OCI-LY1 (cell line): Measurements from ENCODE around the gene RAB40B.

ENCODE experiments used
- H2AFZ ChIP-seq: fragments of 200-600 bp; sonication (generic), shearing (Covaris generic); 2 replicates; pipeline ENCODE4 v1.6.0; 2014; ENCODE audit warnings: antibody characterized with exemption, mild to moderate bottlenecking, low read length
- H3F3A ChIP-seq: fragments of 200-600 bp; sonication (generic), shearing (Covaris generic); 2 replicates; pipeline ENCODE4 v1.6.0; 2014; ENCODE audit warnings: mild to moderate bottlenecking, antibody characterized with exemption, low read length, moderate library complexity; ENCODE audit not compliant: insufficient read depth
- H3K27ac ChIP-seq: fragments of 200-600 bp; sonication (generic); 2 replicates; pipeline ENCODE4 v1.5.1; 2014; ENCODE audit warnings: low read length, mixed run types, mild to moderate bottlenecking, low read depth; ENCODE audit not compliant: poor library complexity, severe bottlenecking
- H3K27me3 ChIP-seq: fragments of 200-600 bp; sonication (generic); 2 replicates; pipeline ENCODE4 v1.6.0; 2014; ENCODE audit warnings: antibody characterized with exemption, mild to moderate bottlenecking, low read length, moderate library complexity; ENCODE audit not compliant: insufficient read depth
- H3K36me3 ChIP-seq: fragments of 200-600 bp; sonication (generic); 2 replicates; pipeline ENCODE4 v1.6.1; 2014; ENCODE audit warnings: mild to moderate bottlenecking, antibody characterized with exemption, low read length, moderate library complexity, mixed read lengths; ENCODE audit not compliant: insufficient read depth
- H3K4me1 ChIP-seq: fragments of 200-600 bp; sonication (generic); 2 replicates; pipeline ENCODE4 v1.5.1; 2014; ENCODE audit warnings: mild to moderate bottlenecking, low read length, moderate library complexity; ENCODE audit not compliant: insufficient read depth, severe bottlenecking
- H3K4me2 ChIP-seq: fragments of 200-600 bp; sonication (generic), shearing (Covaris generic); 2 replicates; pipeline ENCODE4 v1.6.1; 2014; ENCODE audit warnings: low read length
- H3K4me3 ChIP-seq: fragments of 200-600 bp; sonication (generic); 2 replicates; pipeline ENCODE4 v1.5.1; 2014; ENCODE audit warnings: low read length, low read depth, mild to moderate bottlenecking, mixed read lengths; ENCODE audit not compliant: poor library complexity, severe bottlenecking
- H3K79me2 ChIP-seq: fragments of 200-600 bp; shearing (Covaris generic); 2 replicates; pipeline ENCODE4 v1.6.1; 2016; ENCODE audit warnings: mixed run types, low read length, mixed read lengths; ENCODE audit not compliant: insufficient read depth
- H3K9ac ChIP-seq: fragments of 200-600 bp; sonication (generic), shearing (Covaris generic); 2 replicates; pipeline ENCODE4 v1.6.1; 2014; ENCODE audit warnings: mild to moderate bottlenecking, low read length, mixed read lengths
- H3K9me2 ChIP-seq: fragments of 200-600 bp; sonication (generic), shearing (Covaris generic); 2 replicates; pipeline ENCODE4 v1.6.1; 2014; ENCODE audit warnings: low read depth, mild to moderate bottlenecking, low read length, mixed read lengths
- H3K9me3 ChIP-seq: fragments of 200-600 bp; shearing (Covaris generic); 2 replicates; pipeline ENCODE4 v1.6.1; 2014; ENCODE audit warnings: low read length, mixed read lengths
- H4K20me1 ChIP-seq: fragments of 200-600 bp; sonication (generic), shearing (Covaris generic); 2 replicates; pipeline ENCODE4 v1.6.0; 2016; ENCODE audit warnings: mild to moderate bottlenecking, low read length; ENCODE audit not compliant: insufficient read depth
- EZH2 ChIP-seq: fragments of 200-600 bp; sonication (generic), shearing (Covaris generic); IDR thresholded peaks from 2 replicates; pipeline ENCODE4 v1.8.0; 2017; ENCODE audit warnings: borderline replicate concordance, mixed run types, mild to moderate bottlenecking, antibody characterized with exemption, low read length, moderate library complexity, mixed read lengths
- TF ChIP-seq, protein P1 (sequence below): fragments of 200-600 bp; sonication (generic), shearing (Covaris generic); IDR thresholded peaks from 2 replicates; pipeline ENCODE4 v1.5.1; 2017; ENCODE audit warnings: mild to moderate bottlenecking, antibody characterized with exemption, low read length, moderate library complexity, mixed read lengths

The RAB40B gene

DNA sequence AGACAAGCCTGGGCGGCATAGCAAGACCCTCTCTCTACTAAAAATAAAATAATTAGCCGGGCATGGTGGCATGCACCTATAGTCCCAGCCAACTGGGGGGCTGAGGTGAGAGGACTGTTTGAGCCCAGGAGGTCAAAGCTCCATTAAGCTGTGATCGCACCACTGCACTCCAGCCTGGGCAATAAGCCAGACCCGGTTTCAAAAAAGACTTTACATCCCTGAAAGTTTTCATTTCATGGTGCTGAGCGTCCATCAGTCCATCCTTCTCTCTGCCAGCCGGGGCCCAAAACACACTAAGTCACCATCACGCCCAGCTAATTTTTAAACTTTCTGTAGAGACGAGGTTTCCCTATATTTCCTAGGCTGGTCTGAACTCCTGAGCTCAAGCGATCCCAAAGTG is 10.6 kb downstream of the RAB40B start:
- Histone ChIP-seq H4K20me1 (no peaks in the 10 kb centered on the region), H3K27ac (no peak overlapping the region), H3K4me1 (no peaks in the 10 kb centered on the region), H3K36me3 (no peaks in the 10 kb centered on the region; the same call in 1 of the 2 replicates), H3K9ac (no peak overlapping the region), H3K79me2 (no peaks in the 10 kb centered on the region), H3F3A (no peaks in the 10 kb centered on the region), H3K9me2 (no peaks in the 10 kb centered on the region), H3K9me3 (no peaks in the 10 kb centered on the region), H3K27me3 (peaks cover 6% of the 10 kb centered on the region; the same call in 1 of the 2 replicates), H3K4me2 (no peak overlapping the region), H3K4me3 (no peak overlapping the region), H2AFZ (no peak overlapping the region)
- TF ChIP-seq EZH2: no peak
- TF ChIP-seq, protein P1, sequence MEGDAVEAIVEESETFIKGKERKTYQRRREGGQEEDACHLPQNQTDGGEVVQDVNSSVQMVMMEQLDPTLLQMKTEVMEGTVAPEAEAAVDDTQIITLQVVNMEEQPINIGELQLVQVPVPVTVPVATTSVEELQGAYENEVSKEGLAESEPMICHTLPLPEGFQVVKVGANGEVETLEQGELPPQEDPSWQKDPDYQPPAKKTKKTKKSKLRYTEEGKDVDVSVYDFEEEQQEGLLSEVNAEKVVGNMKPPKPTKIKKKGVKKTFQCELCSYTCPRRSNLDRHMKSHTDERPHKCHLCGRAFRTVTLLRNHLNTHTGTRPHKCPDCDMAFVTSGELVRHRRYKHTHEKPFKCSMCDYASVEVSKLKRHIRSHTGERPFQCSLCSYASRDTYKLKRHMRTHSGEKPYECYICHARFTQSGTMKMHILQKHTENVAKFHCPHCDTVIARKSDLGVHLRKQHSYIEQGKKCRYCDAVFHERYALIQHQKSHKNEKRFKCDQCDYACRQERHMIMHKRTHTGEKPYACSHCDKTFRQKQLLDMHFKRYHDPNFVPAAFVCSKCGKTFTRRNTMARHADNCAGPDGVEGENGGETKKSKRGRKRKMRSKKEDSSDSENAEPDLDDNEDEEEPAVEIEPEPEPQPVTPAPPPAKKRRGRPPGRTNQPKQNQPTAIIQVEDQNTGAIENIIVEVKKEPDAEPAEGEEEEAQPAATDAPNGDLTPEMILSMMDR: no peak

DNA sequence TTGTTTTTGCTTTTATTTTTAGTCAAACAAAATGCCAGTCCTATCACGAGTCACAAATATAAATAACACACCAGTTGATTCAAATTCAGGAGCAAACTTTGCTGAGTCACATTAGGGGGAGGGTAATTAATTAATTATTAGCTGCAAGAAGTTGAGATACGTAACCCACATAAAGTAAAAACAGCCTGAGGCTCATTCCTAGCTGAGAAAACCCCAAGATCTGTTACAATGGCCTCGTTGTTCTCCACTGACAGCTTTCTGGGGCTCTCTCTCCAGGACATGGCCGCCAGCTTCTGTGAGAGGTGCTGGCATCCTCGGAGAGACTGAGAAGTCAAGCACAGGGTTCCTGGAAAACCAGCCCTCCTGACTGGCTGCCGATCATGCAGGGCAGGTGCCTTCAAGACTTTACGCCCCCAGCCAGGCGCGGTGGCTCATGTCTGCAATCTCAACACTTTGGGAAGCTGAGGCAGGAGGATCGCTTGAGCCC is 11.1 kb downstream of the RAB40B start:
- no peaks in the 10 kb centered on the region for H3K4me1 ChIP-seq
- H3K9ac ChIP-seq: no peak overlapping the region
- H3K79me2 ChIP-seq: no peaks in the 10 kb centered on the region
- no peak overlapping the region for H3K4me3 ChIP-seq
- H3K36me3 ChIP-seq: no peaks in the 10 kb centered on the region
- peaks cover 6% of the 10 kb centered on the region; the same call in 1 of the 2 replicates for H3K27me3 ChIP-seq
- H3K9me2 ChIP-seq: no peaks in the 10 kb centered on the region
- TF ChIP-seq, protein P1: no peak
- TF ChIP-seq EZH2: no peak
- H3F3A ChIP-seq: no peaks in the 10 kb centered on the region
- no peak overlapping the region for H2AFZ ChIP-seq
- no peak overlapping the region for H3K4me2 ChIP-seq
- no peaks in the 10 kb centered on the region for H4K20me1 ChIP-seq
- H3K27ac ChIP-seq: no peak overlapping the region
- no peaks in the 10 kb centered on the region for H3K9me3 ChIP-seq

- Histone ChIP-seq H3K27ac (no peak overlapping the region), H2AFZ (no peak overlapping the region), H3K9me2 (no peaks in the 10 kb centered on the region), H3K4me2 (no peak overlapping the region), H4K20me1 (no peaks in the 10 kb centered on the region), H3K9ac (no peak overlapping the region), H3K4me1 (no peaks in the 10 kb centered on the region), H3K79me2 (no peaks in the 10 kb centered on the region), H3K9me3 (0 out of 2 replicates have a peak, but pooled peaks cover 4% of the 10 kb centered on the region), H3K27me3 (peaks cover 6% of the 10 kb centered on the region; the same call in 1 of the 2 replicates), H3K36me3 (no peaks in the 10 kb centered on the region), H3K4me3 (no peak overlapping the region), H3F3A (no peaks in the 10 kb centered on the region)
- TF ChIP-seq EZH2: no peak
- TF ChIP-seq, protein P1: no peak
Measured at GRCh38 chr17:82686366-82687324, 11.9 kb downstream of the RAB40B start.
